ENCODE measurements around the gene GPR17.

The GPR17 gene

DNA sequence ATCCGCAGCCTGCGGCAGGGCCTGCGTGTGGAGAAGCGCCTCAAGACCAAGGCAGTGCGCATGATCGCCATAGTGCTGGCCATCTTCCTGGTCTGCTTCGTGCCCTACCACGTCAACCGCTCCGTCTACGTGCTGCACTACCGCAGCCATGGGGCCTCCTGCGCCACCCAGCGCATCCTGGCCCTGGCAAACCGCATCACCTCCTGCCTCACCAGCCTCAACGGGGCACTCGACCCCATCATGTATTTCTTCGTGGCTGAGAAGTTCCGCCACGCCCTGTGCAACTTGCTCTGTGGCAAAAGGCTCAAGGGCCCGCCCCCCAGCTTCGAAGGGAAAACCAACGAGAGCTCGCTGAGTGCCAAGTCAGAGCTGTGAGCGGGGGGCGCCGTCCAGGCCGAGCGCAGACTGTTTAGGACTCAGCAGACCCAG is 5.4 kb downstream of the GPR17 start:
- no peak for DNase-seq (ENCODE audit: extremely low spot score, insufficient read length, low read depth)
- FAIRE-seq: no peak

DNA sequence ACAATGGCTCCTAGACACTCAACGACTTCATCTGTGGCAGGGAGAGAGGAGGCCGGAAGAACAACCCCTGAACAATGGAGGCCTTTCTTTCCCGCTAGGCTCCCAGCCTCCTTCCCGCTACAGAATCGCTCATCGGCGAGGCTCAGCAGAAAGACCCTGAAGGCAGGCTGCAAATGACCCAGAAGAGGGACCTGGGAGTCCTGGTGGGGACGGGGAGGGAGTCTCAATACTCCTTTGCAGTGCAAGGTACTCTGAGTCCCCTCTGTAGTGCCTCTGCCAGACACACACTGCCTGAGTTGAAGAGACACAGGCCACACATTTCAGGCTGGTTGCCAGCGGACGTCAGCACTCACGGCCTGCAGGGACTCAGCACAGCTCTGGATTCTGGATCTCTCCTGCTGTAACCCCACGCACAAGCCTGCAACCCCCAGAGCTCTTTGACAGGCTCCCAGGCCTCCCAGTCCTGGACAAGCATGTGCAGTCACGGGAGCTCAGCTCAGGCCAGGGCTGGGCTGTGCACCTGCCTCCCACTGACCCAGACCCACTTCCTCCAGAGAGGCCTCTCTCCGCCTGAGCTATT is 6.1 kb downstream of the GPR17 start:
- DNase-seq (ENCODE audit: extremely low spot score, insufficient read length, low read depth) (no peak), FAIRE-seq (no peak)

DNA sequence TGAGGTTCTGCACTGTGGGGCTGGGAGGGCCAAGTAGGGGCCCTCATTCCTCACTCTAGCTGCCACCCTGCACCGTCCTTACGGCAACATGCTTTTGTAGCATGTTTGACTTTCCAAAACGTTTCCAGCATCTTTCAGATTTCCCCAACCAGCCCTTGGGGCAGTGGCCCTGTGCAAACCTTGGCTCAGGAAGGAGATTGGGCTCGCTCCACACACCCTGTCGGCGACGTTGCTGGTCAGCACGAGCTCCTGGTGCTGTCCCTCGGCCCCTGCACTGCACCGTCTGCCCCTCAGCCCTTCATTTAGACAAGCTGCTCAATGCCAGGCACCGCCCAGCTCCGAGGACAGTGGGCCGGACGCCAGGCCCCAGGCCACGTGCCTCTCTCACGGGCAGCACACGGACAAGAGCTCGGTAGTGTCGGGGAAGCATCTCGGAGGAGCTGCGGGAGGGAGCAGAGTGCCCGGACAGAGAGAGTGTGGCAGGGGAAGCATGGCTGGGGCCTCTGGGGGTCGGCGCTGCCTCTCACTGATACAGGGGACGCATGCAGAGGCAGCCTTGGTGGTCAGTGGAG is 6.9 kb downstream of the GPR17 start:
- FAIRE-seq: no peak
- DNase-seq (ENCODE audit: extremely low spot score, insufficient read length, low read depth): no peak

DNA sequence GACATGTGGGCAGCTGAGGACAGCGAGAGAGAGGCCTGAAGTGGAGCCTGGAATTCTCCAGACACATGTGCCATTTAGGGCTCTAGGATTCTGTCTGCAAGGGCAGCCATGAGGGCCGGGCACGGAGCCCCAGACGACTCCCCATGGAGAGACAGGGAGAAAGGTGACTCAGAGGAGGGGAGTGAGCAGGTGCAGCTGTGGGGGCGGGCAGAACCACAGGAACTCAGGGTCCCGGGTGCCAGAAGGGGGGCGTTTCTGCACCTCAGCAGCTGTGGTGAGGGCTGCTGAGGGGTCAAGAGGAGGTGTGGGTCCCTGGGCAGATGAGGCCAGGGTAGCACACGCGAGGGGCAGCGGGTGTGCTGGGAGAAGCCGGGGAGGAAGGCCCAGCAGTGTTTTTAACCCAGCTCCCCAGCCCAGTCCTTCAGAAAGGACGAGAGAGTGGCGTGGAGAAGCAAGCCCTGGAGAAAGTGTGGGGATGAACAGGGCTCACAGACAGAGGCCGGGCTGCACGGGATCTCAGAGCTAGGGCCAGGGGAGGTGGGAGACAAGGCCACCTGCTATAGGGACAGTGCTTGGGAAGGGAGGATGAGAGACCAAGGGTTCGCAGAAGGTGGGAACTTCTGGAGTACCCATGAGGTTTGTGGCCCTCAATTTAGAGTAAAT is 7.6 kb downstream of the GPR17 start:
- DNase-seq (ENCODE audit: extremely low spot score, insufficient read length, low read depth) (no peak), FAIRE-seq (no peak)

DNA sequence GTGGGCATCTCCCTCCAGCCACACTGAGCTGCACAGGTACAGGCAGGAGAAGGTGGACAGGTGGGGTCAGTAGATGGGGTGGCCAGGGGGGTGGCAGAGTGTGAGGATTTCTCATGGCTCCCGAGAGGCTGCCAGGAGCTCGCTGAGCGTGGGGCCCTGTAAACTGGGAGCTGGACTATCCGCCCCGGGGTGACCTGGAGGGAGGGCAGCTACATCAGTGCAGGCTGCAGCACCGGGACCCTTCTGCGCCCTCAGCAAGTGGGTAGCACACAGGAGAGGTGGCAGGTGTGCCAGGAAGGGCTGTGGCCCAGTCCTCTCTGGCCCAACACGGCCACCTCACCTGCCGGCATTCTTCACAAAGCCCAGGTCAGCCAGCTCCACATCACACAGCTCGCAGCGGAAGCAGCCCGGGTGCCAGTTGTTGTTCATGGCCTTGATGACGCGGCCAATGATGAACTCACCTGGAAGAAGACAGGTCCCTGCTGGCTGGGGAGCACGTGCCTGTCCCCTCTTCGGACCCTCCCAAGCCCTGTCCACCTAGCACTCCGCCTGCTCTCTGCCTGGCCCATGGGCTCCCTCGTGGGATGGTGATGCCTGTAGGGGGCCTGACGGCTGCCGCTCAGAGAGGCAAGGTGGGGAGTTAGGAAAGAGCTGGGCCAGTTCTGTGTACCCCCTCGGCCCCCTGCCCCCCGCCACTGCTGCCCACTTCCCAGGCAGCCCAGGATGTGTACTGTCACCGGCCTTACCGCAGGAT is 8.3 kb downstream of the GPR17 start:
- no peak for FAIRE-seq
- DNase-seq (ENCODE audit: extremely low spot score, insufficient read length, low read depth): no peak

DNA sequence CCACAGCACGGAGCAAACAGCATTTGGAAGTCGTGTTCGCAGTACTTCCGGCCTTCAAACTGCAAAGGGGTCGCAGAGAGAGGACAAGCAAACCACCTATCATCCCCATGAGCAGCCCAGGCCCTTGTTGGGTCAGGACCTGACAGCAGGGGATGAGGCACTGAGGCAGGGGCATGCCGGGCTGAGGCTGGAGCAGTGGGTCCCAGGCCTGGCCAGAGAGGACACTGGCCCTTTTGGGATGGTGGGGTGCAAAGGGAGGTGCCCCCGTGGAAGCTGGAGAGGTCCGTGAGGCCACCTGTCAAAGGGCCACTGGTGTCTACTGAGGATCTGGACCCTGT is 8.9 kb downstream of the GPR17 start:
- DNase-seq (ENCODE audit: extremely low spot score, insufficient read length, low read depth): no peak
- no peak for FAIRE-seq

DNA sequence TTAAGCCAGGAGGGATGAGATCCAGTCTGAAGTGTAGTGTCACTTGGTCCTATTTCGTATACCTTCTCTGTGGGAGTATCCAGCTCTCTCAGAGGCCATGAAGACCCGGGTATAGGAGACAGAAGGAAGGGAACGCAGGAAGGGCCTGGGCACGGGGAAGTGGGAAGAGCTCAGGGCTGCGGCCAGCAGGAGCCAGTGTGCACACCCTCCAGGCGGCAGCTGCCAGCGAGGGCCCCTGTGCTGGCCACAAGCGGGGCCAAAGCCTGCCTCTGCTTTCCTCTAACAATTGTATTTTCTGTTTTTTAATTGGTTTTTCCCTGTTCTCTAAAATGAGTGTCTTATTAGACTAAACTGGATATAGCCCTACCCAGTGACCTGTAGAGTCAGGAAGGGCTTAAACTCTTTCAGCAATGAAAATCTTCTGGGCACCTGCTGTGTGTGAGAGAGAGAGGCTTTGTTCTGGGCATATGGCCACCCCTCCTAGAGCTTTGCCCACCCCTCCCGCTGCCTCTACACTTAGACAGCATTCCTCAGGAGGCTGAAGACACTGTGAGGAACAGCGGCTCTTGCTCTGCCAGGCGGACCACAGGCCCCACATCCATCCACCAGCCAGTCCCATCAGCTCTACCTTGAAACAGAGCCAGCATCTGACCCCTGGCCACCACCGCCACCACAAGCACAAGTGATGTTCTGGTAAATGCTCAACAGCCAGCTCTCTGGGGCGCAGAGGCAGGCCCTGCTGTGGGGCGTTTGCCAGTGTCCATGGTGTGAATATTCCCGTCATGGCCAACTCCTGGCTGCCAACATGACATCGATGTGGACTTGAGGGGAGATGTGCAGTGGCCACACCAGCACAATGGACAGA is 9.5 kb downstream of the GPR17 start:
- DNase-seq (ENCODE audit: extremely low spot score, insufficient read length, low read depth) (no peak), FAIRE-seq (no peak)

DNA sequence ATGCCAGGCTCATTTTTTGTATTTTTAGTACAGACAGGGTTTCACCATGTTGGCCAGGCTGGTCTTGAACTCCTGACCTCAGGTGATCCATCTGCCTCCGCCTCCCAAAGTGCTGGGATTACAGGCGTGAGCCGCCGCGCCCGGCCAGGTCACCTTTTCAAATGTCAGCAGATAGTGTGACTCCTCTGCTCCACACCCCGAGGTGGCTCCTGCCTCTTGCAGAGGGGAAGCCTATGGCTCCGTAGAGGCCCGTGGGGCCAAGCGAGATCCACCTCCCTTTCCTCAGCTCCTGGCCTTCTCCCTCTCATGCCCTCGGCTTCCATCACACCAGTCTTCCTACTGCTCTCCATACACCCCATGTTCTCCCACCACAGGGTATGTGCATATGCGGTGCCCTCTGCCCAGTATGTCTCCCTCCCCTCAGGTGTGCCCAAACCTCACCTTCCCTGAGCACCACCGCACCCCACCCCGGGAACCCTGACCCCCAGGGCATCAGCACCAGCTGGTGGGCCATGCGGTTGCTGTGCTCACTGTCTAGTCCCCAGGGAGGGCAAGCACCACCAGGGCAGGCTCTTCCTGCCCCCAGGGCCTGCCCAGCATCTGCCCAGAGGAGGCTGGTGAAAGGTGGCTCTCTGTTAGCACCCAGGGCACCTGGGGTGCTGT is 10.7 kb downstream of the GPR17 start:
- FAIRE-seq: no peak
- no peak for DNase-seq (ENCODE audit: extremely low spot score, insufficient read length, low read depth)

DNA sequence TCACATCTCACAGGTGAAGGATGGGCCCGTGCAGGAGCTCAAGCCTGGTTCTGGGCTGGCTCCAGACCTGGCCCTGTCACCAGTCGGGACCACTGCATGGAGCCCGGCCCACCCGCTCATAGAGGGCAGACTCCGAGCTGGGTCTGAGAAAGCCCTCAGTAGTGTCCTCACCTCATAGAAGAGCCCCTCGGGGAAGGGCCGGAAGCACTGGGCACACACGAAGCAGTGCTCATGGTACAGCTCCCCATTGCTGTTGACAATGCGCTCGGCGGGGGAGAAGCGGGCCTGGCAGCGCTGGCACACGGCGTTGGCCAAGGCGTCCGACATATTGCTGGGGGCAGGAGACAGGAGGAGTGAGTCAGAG is 11.3 kb downstream of the GPR17 start:
- FAIRE-seq (no peak), DNase-seq (ENCODE audit: extremely low spot score, insufficient read length, low read depth) (no peak)

DNA sequence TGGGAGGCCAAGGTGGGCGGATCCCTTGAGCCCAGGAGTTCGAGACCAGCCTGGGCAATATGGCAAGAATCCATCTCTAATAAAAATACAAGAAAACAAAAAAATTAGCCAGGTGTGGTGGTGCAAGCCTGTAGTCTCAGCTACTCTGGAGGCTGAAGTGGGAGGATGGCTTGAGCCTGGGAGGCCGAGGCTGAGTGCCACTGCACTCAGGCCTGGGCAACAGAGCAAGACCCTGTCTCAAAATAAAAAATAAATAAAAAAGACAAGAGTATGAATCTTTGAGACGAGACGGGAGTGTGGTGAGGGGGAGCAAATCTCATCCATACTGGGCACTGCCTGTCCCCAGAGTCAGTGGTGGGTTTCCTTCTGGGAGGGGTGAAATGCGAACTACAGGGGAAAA is 12.2 kb downstream of the GPR17 start:
- no peak for DNase-seq (ENCODE audit: extremely low spot score, insufficient read length, low read depth)
- FAIRE-seq: no peak

DNA sequence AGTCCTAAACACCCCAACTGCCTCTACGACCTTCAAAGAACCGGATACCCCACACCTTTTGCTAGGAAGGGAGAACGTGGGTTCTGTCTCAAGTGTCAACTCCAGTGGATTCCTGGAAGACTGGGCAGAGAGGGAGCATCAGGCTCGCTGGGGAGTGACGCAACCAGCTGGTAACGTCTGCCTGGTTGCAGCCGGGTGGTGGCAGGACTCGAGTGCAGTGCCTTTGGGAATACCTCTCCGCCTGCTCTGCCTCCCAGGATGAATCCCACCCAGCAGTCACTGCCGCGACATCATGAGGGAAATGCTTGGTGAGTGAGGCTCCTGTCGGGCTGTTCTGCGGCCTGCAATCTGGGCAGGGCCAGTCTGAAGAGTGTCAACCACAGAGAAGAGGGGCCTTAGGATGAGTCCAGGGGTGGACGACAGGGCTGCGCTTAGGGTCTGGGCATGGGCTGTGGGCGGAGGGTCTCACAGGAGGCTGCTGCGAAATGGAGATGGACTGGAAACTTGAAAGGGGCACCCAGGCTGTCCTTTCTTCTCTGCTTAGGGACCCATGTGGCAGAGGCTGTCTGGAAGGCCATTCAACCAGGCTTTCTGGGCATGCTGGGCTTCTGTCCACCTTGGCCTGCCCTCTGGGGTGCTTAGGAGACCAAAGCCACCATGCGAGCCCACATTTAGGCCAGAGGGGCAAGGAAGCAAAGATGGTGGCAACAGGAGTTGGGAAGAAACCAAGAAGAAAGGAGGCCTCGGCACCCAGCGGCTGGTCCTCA is 12.9 kb downstream of the GPR17 start:
- DNase-seq (ENCODE audit: extremely low spot score, insufficient read length, low read depth) (no peak), FAIRE-seq (no peak)

DNA sequence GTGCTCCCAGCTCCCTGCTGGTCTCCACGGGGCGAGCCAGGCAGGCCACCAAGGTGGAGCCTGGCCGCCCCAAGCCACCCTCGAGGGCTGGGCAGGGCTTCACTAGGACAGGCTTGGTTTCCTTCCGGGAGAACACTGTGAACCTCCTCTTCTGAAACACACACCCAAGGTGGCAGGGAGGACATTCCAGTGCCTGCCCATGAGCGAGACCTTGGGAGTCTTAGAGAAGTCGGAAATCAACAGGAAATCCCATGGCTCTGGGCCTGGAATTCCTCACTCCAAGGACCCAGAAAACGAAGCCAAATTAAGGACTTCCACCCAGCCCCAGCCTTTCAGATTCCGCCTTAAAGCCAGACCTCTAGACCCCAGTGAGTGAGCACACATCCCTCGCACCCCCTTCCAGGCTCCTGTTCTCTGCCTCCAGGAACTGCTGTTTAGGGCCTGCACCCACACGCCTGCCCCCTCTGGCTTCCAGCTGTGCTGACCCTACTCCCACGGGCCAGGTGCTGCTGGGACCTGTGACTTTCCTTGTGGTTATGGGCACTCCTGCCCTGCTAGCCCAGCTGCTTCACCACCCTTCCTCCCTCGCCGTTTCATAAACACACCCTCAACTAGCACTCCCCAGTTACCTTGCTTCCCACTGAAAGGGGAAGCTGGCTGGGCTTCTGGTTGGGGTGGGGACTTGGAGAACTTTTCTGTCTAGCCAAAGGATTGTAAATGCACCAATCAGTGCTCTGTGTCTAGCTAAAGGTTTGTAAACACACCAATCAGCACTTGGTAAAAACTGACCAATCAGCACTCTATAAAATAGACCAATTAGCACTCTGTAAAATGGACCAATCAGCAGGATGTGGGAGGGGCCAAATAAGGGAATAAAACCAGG is 13.7 kb downstream of the GPR17 start:
- DNase-seq (ENCODE audit: extremely low spot score, insufficient read length, low read depth) (no peak), FAIRE-seq (no peak)

DNA sequence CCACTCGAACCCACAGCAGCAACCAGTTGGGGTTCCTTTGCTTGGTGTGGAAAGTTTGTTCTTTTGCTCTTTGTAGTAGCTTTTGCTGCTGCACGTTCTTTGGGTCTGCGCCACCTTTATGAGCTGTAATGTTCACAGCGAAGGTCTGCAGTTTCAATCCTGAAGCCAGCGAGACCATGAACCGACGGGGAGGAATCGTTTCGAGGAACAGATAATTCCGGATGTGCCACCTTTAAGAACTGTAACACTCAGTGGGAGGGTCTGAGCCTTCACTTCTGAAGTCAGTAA is 14.3 kb downstream of the GPR17 start:
- DNase-seq (ENCODE audit: extremely low spot score, insufficient read length, low read depth): no peak
- FAIRE-seq: no peak

DNA sequence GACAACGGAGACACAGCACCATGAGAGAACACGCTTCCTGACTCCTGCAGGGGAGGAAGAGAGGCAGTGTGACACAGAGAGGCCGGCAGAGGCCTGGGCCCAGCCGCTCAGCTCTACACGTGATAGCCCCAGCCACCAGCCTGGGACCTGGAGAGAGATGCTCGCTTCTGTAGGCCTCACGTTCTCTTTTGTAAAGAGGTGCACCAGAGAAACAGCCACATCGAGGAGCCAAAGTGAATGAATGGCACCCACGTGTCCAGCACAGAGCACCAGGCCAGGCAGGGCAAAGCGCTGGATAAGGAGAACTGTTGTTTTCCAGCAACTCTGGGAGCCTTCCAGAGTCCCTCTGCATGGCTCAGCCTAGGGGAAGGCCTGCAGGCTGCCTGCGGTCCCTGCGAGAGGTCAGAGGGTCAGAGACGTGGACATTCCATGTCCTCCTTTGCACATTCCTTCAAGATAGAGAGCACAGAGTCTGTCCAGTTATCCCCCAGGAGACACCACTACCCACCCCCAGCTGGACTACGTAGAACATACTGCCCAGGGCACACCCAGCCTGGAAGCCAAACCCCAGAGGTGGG is 15.2 kb downstream of the GPR17 start:
- FAIRE-seq (no peak), DNase-seq (ENCODE audit: extremely low spot score, insufficient read length, low read depth) (no peak)

DNA sequence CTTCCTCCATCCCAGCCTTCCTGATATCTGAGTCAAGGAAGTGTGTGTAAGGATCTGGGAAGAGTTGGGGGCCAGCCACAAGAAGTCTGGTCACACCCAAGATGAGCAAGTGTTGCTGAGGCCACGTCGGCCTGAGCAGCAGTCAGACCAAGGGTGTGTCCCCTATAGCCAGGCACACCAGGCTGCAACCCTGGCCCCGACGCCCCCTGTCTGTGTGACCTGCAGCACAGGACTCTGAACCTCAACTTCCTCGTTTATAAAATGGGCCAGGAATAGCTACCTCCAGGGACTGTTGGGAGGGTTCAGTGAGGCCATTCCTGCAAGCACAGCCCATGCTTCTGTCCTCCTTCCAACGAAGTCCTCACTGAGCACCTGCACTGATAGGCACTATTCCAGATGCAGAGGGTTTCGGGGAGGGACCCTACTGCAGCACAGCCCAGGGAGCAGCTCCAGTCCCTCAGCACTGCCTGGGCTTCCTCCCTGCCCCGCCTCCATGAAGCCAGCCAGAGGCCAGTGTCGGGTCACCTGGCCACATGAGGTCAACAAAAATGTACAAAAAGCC is 16.1 kb downstream of the GPR17 start:
- DNase-seq (ENCODE audit: extremely low spot score, insufficient read length, low read depth): no peak
- no peak for FAIRE-seq

DNA sequence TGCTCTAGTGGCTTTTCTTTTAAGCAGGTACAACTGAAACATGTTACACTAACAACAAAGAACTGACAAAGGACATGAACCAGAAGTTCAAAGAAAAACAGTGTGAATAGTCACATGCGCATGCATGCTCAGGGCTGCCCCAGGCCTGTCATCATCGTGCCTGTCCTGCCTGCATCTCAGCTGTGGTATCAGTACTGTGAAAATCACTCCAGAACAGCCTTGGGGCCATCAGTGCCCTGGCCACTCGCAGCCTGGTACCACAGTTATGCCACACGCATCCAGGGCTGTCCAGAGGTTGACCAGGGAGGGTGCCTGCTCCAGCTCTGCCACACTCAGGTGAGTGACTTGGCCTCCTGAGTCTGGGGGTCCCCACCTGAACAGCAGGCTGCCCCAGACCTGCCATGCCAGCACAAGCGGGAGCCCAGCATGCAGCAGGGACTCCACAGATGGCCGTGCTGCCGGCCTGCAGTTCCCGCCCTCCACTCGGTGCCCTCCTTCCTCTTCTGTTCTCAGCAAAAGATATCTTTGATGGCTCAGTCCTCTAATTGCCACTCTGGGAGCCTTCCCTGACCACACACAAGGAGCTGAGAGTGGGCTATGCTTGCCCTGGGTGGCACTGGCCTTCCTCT is 17.1 kb downstream of the GPR17 start:
- no peak for FAIRE-seq
- DNase-seq (ENCODE audit: extremely low spot score, insufficient read length, low read depth): no peak

DNA sequence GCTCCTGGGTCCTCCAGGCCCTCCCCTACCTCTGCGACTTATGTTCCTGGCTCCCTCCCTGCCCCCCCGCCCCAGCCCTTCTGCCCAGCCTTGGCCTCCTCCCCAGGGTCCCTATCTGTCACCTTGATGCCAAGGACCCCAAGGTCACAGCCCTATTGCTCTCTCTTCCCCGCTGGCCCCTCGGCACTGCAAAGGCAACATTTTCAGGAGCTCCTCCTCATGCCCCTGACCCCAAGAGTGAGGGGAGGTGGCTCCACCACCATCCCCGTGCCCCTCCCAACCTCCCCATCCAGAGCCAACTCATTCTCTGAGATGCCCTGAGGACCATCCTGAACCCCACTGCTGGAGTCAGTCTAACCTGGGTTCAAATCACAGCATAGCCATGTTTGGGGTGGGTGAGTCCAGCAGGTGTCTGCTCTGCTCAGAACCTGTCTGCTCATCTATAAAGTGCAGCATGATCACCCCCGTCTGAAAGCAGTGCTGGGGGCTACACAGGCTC is 17.7 kb downstream of the GPR17 start:
- no peak for DNase-seq (ENCODE audit: extremely low spot score, insufficient read length, low read depth)
- no peak for FAIRE-seq

Measured in GM18507 (cell line).